Colonic mucosa (tissue), 4 donors: ENCODE results near the gene CHP1. TPM values are rescaled to one million over a fixed set of nuclear protein-coding genes. Genes with fewer than 3 reads are reported as not detected.

ENCODE experiments used
- DNase-seq: peaks from one replicate; pipeline ENCODE4 v3.0.0-alpha.2; 2020
- H3K27ac ChIP-seq: fragments of 200-600 bp; one replicate; pipeline ENCODE4 v1.8.0; 2021
- H3K27me3 ChIP-seq: fragments of 200-600 bp; one replicate; pipeline ENCODE4 v1.8.0; 2021
- H3K36me3 ChIP-seq: fragments of 200-600 bp; one replicate; pipeline ENCODE4 v1.8.0; 2021
- H3K4me1 ChIP-seq: fragments of 200-600 bp; one replicate; pipeline ENCODE4 v1.8.0; 2021; ENCODE audit warnings: mild to moderate bottlenecking
- H3K4me3 ChIP-seq: fragments of 200-600 bp; one replicate; pipeline ENCODE4 v1.8.0; 2021
- H3K9ac ChIP-seq, 2 donors: one replicate each; pipeline ENCODE4 v1.7.0; 2013; ENCODE audit warnings: control low read depth in 2 of 2, low read depth in 2 of 2, low read length in 2 of 2
- H3K9me3 ChIP-seq: fragments of 200-600 bp; one replicate; pipeline ENCODE4 v1.8.0; 2021
- intact Hi-C: fragments of 100-400 bp; cut with DNase I; formaldehyde crosslinking; loops from one replicate; pipeline ENCODE4 v1.14.1; 2022
- total RNA-seq, 2 donors: library from RNA; stranded (reverse); fragmentation: NEBNext Ultra II Directional in 1 of 2; extraction: Animal tissue kit (Norgen Biotek cat#: 25700) in 1 of 2; gene quantifications; one replicate each; pipeline ENCODE4 v1.2.1, GENCODE V29; 2021
- TF ChIP-seq, protein P1 (sequence below): fragments of 200-600 bp; IDR thresholded peaks from one replicate; pipeline ENCODE4 v1.8.0; 2022; ENCODE audit warnings: antibody characterized with exemption, mild to moderate bottlenecking
- donor health status: healthy.
- donor health status: DM: no; HTN: no; CAD: no.
- donor health status: DM: no; HTN: no; CAD: no.

The CHP1 gene
- total RNA-seq, 2 donors from 2014 or later: 251 to 388 TPM

DNA sequence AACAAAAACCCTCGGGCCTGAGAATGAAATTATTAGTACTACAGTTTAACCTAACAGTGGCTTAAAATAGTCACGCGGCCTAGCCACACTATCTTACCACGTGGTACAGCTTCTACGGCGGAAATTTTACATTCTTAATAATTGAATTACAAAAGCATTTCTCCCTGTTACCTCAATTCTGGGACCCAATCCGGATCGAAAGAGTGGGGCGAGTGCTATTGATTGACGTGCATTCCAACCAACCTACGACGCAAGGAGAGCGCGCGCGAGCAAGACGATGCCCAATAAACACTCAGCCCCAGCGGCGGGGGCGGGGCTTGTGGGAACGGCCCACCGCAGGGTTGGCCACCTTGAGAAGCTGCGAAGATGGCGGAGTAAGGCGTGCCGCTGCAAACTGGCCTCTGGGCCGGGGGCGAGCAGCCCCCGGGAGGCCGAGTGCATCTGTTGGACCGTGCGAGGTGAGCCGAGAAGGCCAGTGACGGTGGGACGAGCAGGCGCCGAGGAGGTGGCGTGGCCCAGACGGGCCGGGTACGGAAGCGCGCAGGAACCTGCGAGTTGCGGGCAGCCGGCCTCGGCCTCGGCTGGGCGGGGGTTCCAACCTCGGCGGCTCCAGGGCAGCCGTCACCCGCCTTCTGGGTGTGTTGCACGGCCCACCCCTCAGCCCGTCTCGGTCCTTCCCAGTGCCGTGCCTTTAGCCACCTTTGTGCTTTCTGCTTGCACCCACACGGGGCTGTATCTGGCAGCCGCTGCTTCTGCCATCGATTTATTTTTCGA is 52.8 kb downstream of the CHP1 start:
- H3K4me1 ChIP-seq: no peaks in the 10 kb centered on the region
- peaks cover 7% of the 10 kb centered on the region for H3K36me3 ChIP-seq

DNA sequence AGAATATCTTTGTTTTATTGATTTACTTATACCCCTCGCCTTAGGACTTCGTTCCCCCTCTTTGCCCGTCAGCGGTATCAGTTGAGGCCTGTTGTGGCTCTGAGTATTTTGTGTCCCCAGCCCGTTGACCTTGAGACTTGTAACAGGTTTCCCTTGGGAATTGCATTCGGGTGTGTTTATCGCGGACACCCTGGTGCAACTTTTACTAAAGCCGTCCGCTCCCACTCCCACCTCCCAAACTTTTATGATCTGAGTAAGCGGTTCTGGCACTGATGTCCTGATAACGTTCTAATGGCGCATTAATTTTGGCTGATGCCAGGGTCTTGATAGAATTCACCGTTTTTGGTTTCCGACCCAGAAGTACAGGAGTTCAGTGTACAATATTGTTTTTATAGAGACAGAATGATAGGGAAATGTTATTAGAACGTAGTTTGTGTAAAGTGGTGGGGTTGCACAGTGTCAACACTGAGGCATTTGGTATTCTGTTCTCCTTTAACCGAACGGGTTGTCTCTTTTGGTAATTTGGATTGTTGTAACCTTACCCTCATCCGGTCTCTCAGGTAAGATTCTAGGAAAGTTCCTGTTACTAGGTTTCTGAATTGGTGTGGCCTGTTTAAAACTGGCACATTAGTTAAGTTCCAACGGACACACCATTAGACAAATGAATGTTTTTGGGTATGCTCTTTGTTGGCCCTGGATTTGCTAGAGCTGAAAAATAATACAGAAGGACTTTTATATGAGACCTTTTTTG is 53.5 kb downstream of the CHP1 start:
- Histone ChIP-seq H3K4me1 (no peaks in the 10 kb centered on the region), H3K27me3 (no peaks in the 10 kb centered on the region), H3K4me3 (peak overlapping the region; percentile 72), H3K27ac (peak overlapping the region; percentile 84), H3K9me3 (no peaks in the 10 kb centered on the region), H3K36me3 (peaks cover 7% of the 10 kb centered on the region), H3K9ac (peak overlapping the region; percentile 96)
- TF ChIP-seq, protein P1, sequence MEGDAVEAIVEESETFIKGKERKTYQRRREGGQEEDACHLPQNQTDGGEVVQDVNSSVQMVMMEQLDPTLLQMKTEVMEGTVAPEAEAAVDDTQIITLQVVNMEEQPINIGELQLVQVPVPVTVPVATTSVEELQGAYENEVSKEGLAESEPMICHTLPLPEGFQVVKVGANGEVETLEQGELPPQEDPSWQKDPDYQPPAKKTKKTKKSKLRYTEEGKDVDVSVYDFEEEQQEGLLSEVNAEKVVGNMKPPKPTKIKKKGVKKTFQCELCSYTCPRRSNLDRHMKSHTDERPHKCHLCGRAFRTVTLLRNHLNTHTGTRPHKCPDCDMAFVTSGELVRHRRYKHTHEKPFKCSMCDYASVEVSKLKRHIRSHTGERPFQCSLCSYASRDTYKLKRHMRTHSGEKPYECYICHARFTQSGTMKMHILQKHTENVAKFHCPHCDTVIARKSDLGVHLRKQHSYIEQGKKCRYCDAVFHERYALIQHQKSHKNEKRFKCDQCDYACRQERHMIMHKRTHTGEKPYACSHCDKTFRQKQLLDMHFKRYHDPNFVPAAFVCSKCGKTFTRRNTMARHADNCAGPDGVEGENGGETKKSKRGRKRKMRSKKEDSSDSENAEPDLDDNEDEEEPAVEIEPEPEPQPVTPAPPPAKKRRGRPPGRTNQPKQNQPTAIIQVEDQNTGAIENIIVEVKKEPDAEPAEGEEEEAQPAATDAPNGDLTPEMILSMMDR: no peak
- DNase-seq: peak; percentile 51
- intact Hi-C loops: no loop called here

More for the DNA sequence above, 52.8 kb downstream of the CHP1 start:
- TF ChIP-seq, protein P1: no peak
- H3K27me3 ChIP-seq: no peaks in the 10 kb centered on the region
- peak overlapping the region; percentile 96 for H3K9ac ChIP-seq
- peak overlapping the region; percentile 72 for H3K4me3 ChIP-seq
- DNase-seq: peak; percentile 100
- peak overlapping the region; percentile 84 for H3K27ac ChIP-seq
- intact Hi-C loops: no loop called here
- no peaks in the 10 kb centered on the region for H3K9me3 ChIP-seq

DNA sequence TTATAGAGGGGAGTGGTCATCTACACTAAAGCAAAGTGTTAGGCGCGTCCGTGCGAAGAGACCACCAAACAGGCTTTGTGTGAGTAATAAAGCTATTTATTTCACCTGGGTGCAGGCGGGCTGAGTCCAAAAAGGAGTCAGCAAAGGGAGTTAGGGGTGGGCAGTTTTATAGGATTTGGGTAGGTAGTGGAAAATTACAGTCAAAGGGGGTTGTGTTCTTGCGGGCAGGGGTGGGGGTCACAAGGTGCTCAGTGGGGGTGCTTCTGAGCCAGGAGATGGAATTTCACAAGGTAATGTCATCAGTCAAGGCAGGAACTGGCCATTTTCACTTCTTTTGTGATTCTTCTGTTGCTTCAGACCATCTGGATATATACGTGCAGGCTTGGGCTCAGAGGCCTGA is 54.2 kb downstream of the CHP1 start:
- Histone ChIP-seq H3K9me3 (no peaks in the 10 kb centered on the region), H3K4me3 (peak overlapping the region; percentile 72), H3K4me1 (no peaks in the 10 kb centered on the region), H3K27ac (no peak overlapping the region), H3K27me3 (no peaks in the 10 kb centered on the region), H3K36me3 (peaks cover 7% of the 10 kb centered on the region), H3K9ac (peak overlapping the region in 1 of 2 donors; percentile 96)
- intact Hi-C loops: no loop called here
- TF ChIP-seq, protein P1: no peak
- DNase-seq: no peak

DNA sequence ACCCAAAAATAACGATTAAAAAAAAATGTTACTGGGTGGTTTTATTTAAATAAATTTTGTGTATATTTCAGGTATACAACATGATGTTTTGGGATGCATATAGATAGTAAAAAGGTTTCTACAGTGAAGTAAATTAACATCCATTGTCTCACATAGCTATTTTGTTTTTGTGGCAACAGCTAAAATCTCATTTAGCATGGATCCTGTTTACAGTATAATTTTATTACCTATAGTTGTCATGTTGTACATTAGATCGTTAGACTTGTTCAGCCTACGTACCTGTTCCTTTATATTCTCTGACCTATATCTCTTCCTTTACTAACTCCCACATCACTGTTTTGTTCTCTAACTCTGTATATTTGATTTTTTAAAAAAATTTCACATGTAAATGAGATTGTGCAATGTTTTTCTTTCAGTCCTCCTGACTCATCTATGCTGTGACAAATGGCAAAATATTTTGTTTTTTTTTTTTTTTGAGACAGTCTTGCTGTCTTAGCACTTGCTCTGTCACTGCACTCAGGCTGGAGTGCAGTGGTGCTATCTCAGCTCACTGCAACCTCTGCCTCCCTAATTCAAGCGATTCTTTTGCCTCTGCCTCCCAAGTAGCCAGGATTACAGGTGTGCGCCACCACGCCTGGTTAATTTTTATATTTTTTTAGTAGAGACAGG is 55.7 kb downstream of the CHP1 start:
- Histone ChIP-seq H3K27me3 (no peaks in the 10 kb centered on the region), H3K9ac (peak overlapping the region in 1 of 2 donors; percentile 7), H3K36me3 (peaks cover 7% of the 10 kb centered on the region), H3K9me3 (no peaks in the 10 kb centered on the region), H3K4me3 (no peak overlapping the region), H3K27ac (no peak overlapping the region), H3K4me1 (no peaks in the 10 kb centered on the region)
- intact Hi-C loops: no loop called here
- no peak for DNase-seq
- TF ChIP-seq, protein P1: no peak

DNA sequence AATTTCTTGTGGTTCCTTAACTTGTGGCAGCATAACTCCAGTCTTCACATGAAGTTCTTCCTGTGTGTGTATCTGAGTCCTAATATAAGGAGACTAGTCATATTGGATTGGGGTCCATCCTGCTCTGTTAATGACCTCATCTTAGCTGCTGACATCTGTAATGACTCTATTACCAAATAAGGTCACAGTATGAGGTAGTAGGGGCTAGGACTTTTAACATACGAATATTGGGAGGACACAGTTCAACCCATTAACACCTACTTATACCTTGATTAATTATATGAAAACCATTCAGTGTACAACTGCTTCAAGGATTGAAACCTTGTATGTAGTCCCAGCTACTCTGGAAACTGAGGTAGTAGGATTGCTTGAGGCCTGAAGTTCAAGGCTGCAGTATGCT is 57.4 kb downstream of the CHP1 start:
- Histone ChIP-seq H3K27me3 (no peaks in the 10 kb centered on the region), H3K9ac (no peak overlapping the region), H3K27ac (no peak overlapping the region), H3K36me3 (peaks cover 7% of the 10 kb centered on the region), H3K4me3 (no peak overlapping the region), H3K4me1 (no peaks in the 10 kb centered on the region), H3K9me3 (no peaks in the 10 kb centered on the region)
- TF ChIP-seq, protein P1: no peak
- no peak for DNase-seq
- intact Hi-C loops: no loop called here
